Endodermal cell (in vitro differentiated cells): ENCODE data around the gene NR6A1. TPM values are rescaled to one million over a fixed set of nuclear protein-coding genes. Genes with fewer than 3 reads are reported as not detected.

Experiments used
- DNase-seq: peaks from one replicate; pipeline ENCODE4 v3.0.0-alpha.2; 2017
- H3K27ac ChIP-seq: 2 replicates; pipeline ENCODE4 v1.5.1; 2013; ENCODE audit warnings: mild to moderate bottlenecking, low read depth, low read length, moderate library complexity
- H3K27me3 ChIP-seq: 2 replicates; pipeline ENCODE4 v1.6.1; 2013; ENCODE audit warnings: mild to moderate bottlenecking, low read length, moderate library complexity; ENCODE audit not compliant: insufficient read depth, control insufficient read depth, poor library complexity, severe bottlenecking
- H3K36me3 ChIP-seq: 2 replicates; pipeline ENCODE4 v1.7.0; 2013; ENCODE audit warnings: mild to moderate bottlenecking, low read length, moderate library complexity; ENCODE audit not compliant: control insufficient read depth, insufficient read depth
- H3K4me1 ChIP-seq: one replicate; pipeline ENCODE4 v1.7.0; 2013; ENCODE audit warnings: low read length; ENCODE audit not compliant: control insufficient read depth, insufficient read depth
- H3K4me3 ChIP-seq: 2 replicates; pipeline ENCODE4 v1.5.1; 2013; ENCODE audit warnings: mild to moderate bottlenecking, low read length, moderate library complexity
- H3K9ac ChIP-seq: 2 replicates; pipeline ENCODE4 v1.6.1; 2013; ENCODE audit warnings: mild to moderate bottlenecking, low read length, moderate library complexity; ENCODE audit not compliant: poor library complexity, severe bottlenecking; ENCODE audit errors: extremely low read depth
- H3K9me3 ChIP-seq: 2 replicates; pipeline ENCODE4 v1.6.1; 2013; ENCODE audit warnings: mild to moderate bottlenecking, low read length, moderate library complexity; ENCODE audit not compliant: control insufficient read depth
- H3K27ac Mint-ChIP-seq: 2 replicates; pipeline ENCODE4 v1.8.0; 2020; ENCODE audit warnings: mixed read lengths
- H3K27me3 Mint-ChIP-seq: 2 replicates; pipeline ENCODE4 v1.8.0; 2021; ENCODE audit warnings: mild to moderate bottlenecking, mixed read lengths; ENCODE audit not compliant: insufficient read depth
- H3K36me3 Mint-ChIP-seq: 2 replicates; pipeline ENCODE4 v1.8.0; 2020; ENCODE audit warnings: low read depth, mixed read lengths
- H3K4me1 Mint-ChIP-seq: 2 replicates; pipeline ENCODE4 v1.8.0; 2020; ENCODE audit warnings: mixed read lengths
- H3K4me3 Mint-ChIP-seq: 2 replicates; pipeline ENCODE4 v1.8.0; 2020; ENCODE audit warnings: mild to moderate bottlenecking, moderate library complexity, mixed read lengths
- H3K9me3 Mint-ChIP-seq: 2 replicates; pipeline ENCODE4 v1.8.0; 2020; ENCODE audit warnings: mild to moderate bottlenecking, mixed read lengths
- WGBS, 2 experiments: methylation state at CpG; one replicate each; pipeline versions ENCODE4 v1.1.5 to v1.1.7; 2013; ENCODE audit warnings: missing lambda C conversion rate in 2 of 2, mixed read lengths in 1 of 2; ENCODE audit not compliant: insufficient coverage in 1 of 2, insufficient read length in 1 of 2; 5-methylcytosine and 5-hydroxymethylcytosine counted together
- total RNA-seq, 2 donors: library from RNA; stranded (reverse); fragmentation: NEBNext Ultra II Directional in 1 of 2; extraction: Animal tissue kit (Norgen Biotek cat#: 25700) in 1 of 2; gene quantifications; 2 replicates in 1 of 2; 3 replicates in 1 of 2; pipeline ENCODE4 v1.2.1, GENCODE V29; 2021
- TF ChIP-seq, protein P1 (sequence below): fragments of 200-600 bp; sonication (generic); conservative IDR thresholded peaks from 2 replicates; pipeline ENCODE4 v1.5.0; 2021; ENCODE audit warnings: antibody characterized with exemption, mild to moderate bottlenecking

The NR6A1 gene
- total RNA-seq, 2 donors from 2014 or later = 168 to 206 TPM

DNA sequence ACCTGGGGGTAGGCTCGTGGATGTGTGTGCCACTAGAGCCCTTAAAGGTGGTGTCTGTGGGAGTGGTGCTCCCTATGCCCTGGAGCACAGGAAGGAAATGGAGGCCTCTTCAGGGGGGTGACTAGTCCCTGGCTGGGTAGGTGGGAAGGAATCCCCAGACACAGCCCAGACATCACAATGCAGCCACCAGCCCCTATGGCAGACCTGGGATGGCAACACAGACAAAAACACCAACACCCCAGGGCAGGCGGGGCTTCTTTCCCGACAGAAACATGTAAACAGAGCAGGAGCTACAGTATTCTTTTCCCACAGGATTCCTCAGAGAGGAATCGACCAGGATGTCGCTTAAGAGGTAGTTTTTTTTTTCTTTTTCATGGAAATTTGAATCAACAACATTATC lies 253.5 kb downstream of the NR6A1 start:
- Histone ChIP-seq H3K36me3 (peaks cover 35% of the 10 kb centered on the region), H3K27ac (no peak overlapping the region), H3K9me3 (no peaks in the 10 kb centered on the region), H3K4me1 (no peaks in the 10 kb centered on the region), H3K27me3 (no peaks in the 10 kb centered on the region), H3K9ac (no peak overlapping the region), H3K4me3 (no peak overlapping the region)
- H3K27ac Mint-ChIP-seq = no peak overlapping the region
- no peak for DNase-seq
- no peaks in the 10 kb centered on the region for H3K27me3 Mint-ChIP-seq
- 92 to 100% methylated on average over 1 to 5 of the region's 5 CpGs for WGBS, 2 experiments
- H3K9me3 Mint-ChIP-seq = no peaks in the 10 kb centered on the region
- no peaks in the 10 kb centered on the region for H3K4me1 Mint-ChIP-seq
- peaks cover 50% of the 10 kb centered on the region for H3K36me3 Mint-ChIP-seq
- no peak overlapping the region for H3K4me3 Mint-ChIP-seq
- TF ChIP-seq, protein P1, sequence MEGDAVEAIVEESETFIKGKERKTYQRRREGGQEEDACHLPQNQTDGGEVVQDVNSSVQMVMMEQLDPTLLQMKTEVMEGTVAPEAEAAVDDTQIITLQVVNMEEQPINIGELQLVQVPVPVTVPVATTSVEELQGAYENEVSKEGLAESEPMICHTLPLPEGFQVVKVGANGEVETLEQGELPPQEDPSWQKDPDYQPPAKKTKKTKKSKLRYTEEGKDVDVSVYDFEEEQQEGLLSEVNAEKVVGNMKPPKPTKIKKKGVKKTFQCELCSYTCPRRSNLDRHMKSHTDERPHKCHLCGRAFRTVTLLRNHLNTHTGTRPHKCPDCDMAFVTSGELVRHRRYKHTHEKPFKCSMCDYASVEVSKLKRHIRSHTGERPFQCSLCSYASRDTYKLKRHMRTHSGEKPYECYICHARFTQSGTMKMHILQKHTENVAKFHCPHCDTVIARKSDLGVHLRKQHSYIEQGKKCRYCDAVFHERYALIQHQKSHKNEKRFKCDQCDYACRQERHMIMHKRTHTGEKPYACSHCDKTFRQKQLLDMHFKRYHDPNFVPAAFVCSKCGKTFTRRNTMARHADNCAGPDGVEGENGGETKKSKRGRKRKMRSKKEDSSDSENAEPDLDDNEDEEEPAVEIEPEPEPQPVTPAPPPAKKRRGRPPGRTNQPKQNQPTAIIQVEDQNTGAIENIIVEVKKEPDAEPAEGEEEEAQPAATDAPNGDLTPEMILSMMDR = no peak

DNA sequence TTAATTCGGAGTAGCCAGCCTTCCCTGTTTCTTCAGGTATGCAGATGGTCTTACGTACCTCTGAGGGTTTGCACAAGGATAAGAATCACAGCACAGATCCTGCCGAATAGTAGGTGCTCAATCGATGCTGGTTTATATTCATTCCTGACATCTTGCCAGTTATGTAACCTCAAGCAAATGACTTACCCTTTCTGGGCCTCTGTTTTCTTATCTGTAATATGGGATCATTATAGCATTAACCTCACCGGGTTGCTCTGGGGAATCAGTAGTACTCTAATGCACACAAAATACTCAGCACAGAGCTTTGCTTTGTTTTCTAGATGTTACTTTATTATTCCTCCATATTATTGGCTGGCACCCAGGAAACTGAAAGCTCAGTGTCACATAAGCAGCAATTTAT lies 256.2 kb downstream of the NR6A1 start:
- Histone ChIP-seq H3K4me3 (no peak overlapping the region), H3K27ac (no peak overlapping the region), H3K27me3 (no peaks in the 10 kb centered on the region), H3K9me3 (no peaks in the 10 kb centered on the region), H3K36me3 (peaks cover 8% of the 10 kb centered on the region), H3K4me1 (peaks cover 4% of the 10 kb centered on the region), H3K9ac (no peak overlapping the region)
- peaks cover 23% of the 10 kb centered on the region for H3K36me3 Mint-ChIP-seq
- no peaks in the 10 kb centered on the region for H3K27me3 Mint-ChIP-seq
- no peak overlapping the region for H3K4me3 Mint-ChIP-seq
- H3K9me3 Mint-ChIP-seq = no peaks in the 10 kb centered on the region
- peaks cover 7% of the 10 kb centered on the region for H3K4me1 Mint-ChIP-seq
- TF ChIP-seq, protein P1 = no peak
- no peak overlapping the region for H3K27ac Mint-ChIP-seq
- DNase-seq = no peak
- 89 to 94% methylated on average over 5 of the region's 5 CpGs for WGBS, 2 experiments

- Mint-ChIP-seq H3K4me3 (no peak overlapping the region), H3K4me1 (peaks cover 7% of the 10 kb centered on the region), H3K36me3 (peaks cover 18% of the 10 kb centered on the region), H3K9me3 (no peaks in the 10 kb centered on the region), H3K27me3 (no peaks in the 10 kb centered on the region), H3K27ac (no peak overlapping the region)
- Histone ChIP-seq H3K4me3 (no peak overlapping the region), H3K9me3 (no peaks in the 10 kb centered on the region), H3K27ac (no peak overlapping the region), H3K9ac (no peak overlapping the region), H3K4me1 (peaks cover 4% of the 10 kb centered on the region), H3K27me3 (no peaks in the 10 kb centered on the region), H3K36me3 (peaks cover 5% of the 10 kb centered on the region)
- TF ChIP-seq, protein P1 = no peak
- WGBS, 2 experiments = 90 to 92% methylated on average over 4 of the region's 4 CpGs
- no peak for DNase-seq
These were observed 257.0 kb downstream of the NR6A1 start for GRCh38 chr9:124514125-124514524.
